A549 (cell line): Measurements from ENCODE around the gene ACOXL.

Experiments used
- CTCF ChIP-seq: fragments of >200 bp; sonication (Bioruptor Twin); formaldehyde crosslinking; IDR thresholded peaks from 3 replicates; pipeline ENCODE4 v1.5.1; 2016
- ESRRA ChIP-seq: fragments of 150-350 bp; IDR thresholded peaks from 2 replicates; pipeline ENCODE4 v1.6.1; 2014; ENCODE audit warnings: mild to moderate bottlenecking, low read length, borderline replicate concordance
- MAX ChIP-seq: IDR thresholded peaks from 2 replicates; pipeline ENCODE4 v1.6.1; 2012
- POLR2A ChIP-seq: IDR thresholded peaks from 2 replicates; pipeline ENCODE4 v1.6.1; 2012; ENCODE audit warnings: mild to moderate bottlenecking, low read length
- POLR2AphosphoS2 ChIP-seq: conservative IDR thresholded peaks from 2 replicates; pipeline ENCODE4 v1.6.1; 2012; ENCODE audit warnings: low read length, improper control_type of control experiment, inconsistent platforms
- RAD21 ChIP-seq, 2 experiments: fragments of >200 bp in 1 of 2; sonication (Bioruptor Twin) in 1 of 2; formaldehyde crosslinking in 1 of 2; IDR thresholded peaks in 1 of 2; conservative IDR thresholded peaks in 1 of 2; 2 replicates in 1 of 2; 3 replicates in 1 of 2; pipeline ENCODE4 v1.6.1; 2012 to 2018; ENCODE audit warnings: inconsistent platforms in 1 of 2
- REST ChIP-seq: fragments of 200-600 bp; sonication (generic); IDR thresholded peaks from 2 replicates; pipeline ENCODE4 v1.6.1; 2016; ENCODE audit warnings: antibody characterized with exemption, mild to moderate bottlenecking, moderate library complexity
- RFX5 ChIP-seq: fragments of 450-650 bp; IDR thresholded peaks from 2 replicates; pipeline ENCODE4 v1.7.1; 2014; ENCODE audit warnings: antibody characterized with exemption, mild to moderate bottlenecking, moderate library complexity

- TF ChIP-seq CTCF (no peak), POLR2A (no peak), ESRRA (no peak), REST (no peak), RFX5 (no peak), MAX (no peak), RAD21 (conservative IDR thresholded peaks at IDR 0.05 in 1 of 2, IDR thresholded peaks at IDR 0.05 in 1 of 2) (no peak), POLR2AphosphoS2 (no peak)
Measured at GRCh38 chr2:110881908-110882307, 149.5 kb downstream of the ACOXL start.
